ENCODE results near the gene FMN1. TPM values are rescaled to one million over a fixed set of nuclear protein-coding genes. Genes with fewer than 3 reads are reported as not detected.
A peak's percentile ranks its signal among the peaks of the same experiment; 100 is the strongest.

Gene FMN1
- total RNA-seq, 4 donors from 2014 or later: 2.6 to 6.6 (median 4.2) TPM

GRCh38 chr15:33200903-33201302 lies 6.4 kb upstream of the FMN1 start:
- peak overlapping the region in 2 of 4 donors; percentile 41 to 59 for H3K27ac ChIP-seq

DNA sequence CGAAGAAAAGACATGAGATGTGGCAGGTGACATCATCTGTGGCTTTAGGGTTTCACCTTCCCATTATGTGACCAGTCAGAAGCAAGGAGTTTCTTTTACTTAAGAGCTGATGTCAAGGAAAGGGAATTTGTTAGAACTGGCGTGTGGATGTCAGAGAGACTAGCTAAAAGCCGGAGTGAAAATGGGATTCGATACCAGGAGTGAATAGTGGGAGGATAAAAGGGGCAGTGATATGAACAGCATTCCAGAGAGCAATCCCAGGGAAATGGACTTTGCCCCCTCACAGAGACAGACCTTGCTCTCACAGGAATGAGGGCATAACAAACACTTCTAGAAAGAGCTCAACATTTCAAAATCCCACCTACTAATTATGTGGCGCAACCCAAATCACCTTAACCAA lies 5.9 kb upstream of the FMN1 start:
- H3K36me3 ChIP-seq: no peaks in the 10 kb centered on the region

More at GRCh38 chr15:33200903-33201302, 6.4 kb upstream of the FMN1 start:
- Histone ChIP-seq H3K4me3 (no peak overlapping the region), H3K36me3 (no peaks in the 10 kb centered on the region), H3K4me1 (peaks cover 19 to 21% of the 10 kb centered on the region in 2 donors), H3K9me3 (no peaks in the 10 kb centered on the region), H3K27me3 (no peaks in the 10 kb centered on the region)
- in situ Hi-C loops (cut with MboI; ENCODE audit: low sequenced_read_pairs in 4 of 4) (loop anchor here in 1 of 4 donors (25.0 kb wide), 1 partner anchor 114 kb away; no protein-coding TSS in a partner anchor), intact Hi-C loops (cut with DNase I; ENCODE audit: low total_unique reads) (loop anchor here (5.0 kb wide), 1 partner anchor 64 kb away; no protein-coding TSS in a partner anchor)
- ATAC-seq (no peak), DNase-seq (no peak)
- no peak for TF ChIP-seq CTCF (IDR thresholded peaks at IDR 0.05 in 4 of 5, conservative IDR thresholded peaks at IDR 0.05 in 1 of 5)
- no peak for TF ChIP-seq POLR2A (IDR thresholded peaks at IDR 0.05)

GRCh38 chr15:33198541-33198940 lies 4.0 kb upstream of the FMN1 start:
- H3K4me3 ChIP-seq: no peak overlapping the region
- no peaks in the 10 kb centered on the region for H3K36me3 ChIP-seq
- TF ChIP-seq POLR2A (IDR thresholded peaks at IDR 0.05) (no peak), CTCF (IDR thresholded peaks at IDR 0.05 in 4 of 5, conservative IDR thresholded peaks at IDR 0.05 in 1 of 5) (no peak)
- no peak for ATAC-seq
- in situ Hi-C loops (cut with MboI; ENCODE audit: low sequenced_read_pairs in 4 of 4): no loop called here
- no peak overlapping the region for H3K27ac ChIP-seq
- no peak for DNase-seq
- intact Hi-C loops (cut with DNase I; ENCODE audit: low total_unique reads): no loop called here
- no peaks in the 10 kb centered on the region for H3K27me3 ChIP-seq
- peaks cover 30 to 31% of the 10 kb centered on the region in 2 donors for H3K4me1 ChIP-seq
- H3K9me3 ChIP-seq: no peaks in the 10 kb centered on the region

More for the DNA sequence above, 5.9 kb upstream of the FMN1 start:
- ATAC-seq (no peak), DNase-seq (no peak)
- intact Hi-C loops (cut with DNase I; ENCODE audit: low total_unique reads): loop anchor here (5.0 kb wide), 1 partner anchor 63 kb away; no protein-coding TSS in a partner anchor
- Histone ChIP-seq H3K27ac (peak overlapping the region in 1 of 4 donors; percentile 59), H3K4me3 (no peak overlapping the region), H3K9me3 (no peaks in the 10 kb centered on the region), H3K27me3 (no peaks in the 10 kb centered on the region), H3K4me1 (peaks cover 23 to 25% of the 10 kb centered on the region in 2 donors)
- in situ Hi-C loops (cut with MboI; ENCODE audit: low sequenced_read_pairs in 4 of 4): loop anchor here in 1 of 4 donors (25.0 kb wide), 1 partner anchor 113 kb away; no protein-coding TSS in a partner anchor
- TF ChIP-seq POLR2A (IDR thresholded peaks at IDR 0.05) (no peak), CTCF (IDR thresholded peaks at IDR 0.05 in 4 of 5, conservative IDR thresholded peaks at IDR 0.05 in 1 of 5) (no peak)

DNA sequence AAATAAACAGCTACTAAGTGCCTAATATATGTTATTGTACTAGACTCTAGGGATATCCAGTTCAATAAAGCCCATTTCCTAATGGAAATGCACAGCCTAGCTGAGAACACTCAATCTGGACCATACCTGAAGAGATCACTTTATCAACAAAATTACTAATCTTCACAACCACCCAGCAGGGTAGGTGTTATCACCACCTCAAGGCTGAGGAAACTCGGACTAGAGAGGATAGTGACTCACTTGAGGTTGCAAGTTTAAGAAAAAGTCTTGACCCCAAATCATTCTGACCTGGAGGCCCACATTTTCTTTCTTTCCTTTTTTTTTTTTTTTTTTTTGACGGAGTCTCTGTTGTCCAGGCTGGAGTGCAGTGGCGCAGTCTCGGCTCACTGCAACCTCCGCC lies 3.1 kb upstream of the FMN1 start:
- no peak for ATAC-seq
- no peak for DNase-seq
- Histone ChIP-seq H3K4me3 (no peak overlapping the region), H3K27me3 (no peaks in the 10 kb centered on the region), H3K4me1 (peaks cover 30 to 31% of the 10 kb centered on the region in 2 donors), H3K27ac (no peak overlapping the region), H3K9me3 (no peaks in the 10 kb centered on the region), H3K36me3 (no peaks in the 10 kb centered on the region)
- intact Hi-C loops (cut with DNase I; ENCODE audit: low total_unique reads) (no loop called here), in situ Hi-C loops (cut with MboI; ENCODE audit: low sequenced_read_pairs in 4 of 4) (no loop called here)
- TF ChIP-seq CTCF (IDR thresholded peaks at IDR 0.05 in 4 of 5, conservative IDR thresholded peaks at IDR 0.05 in 1 of 5): no peak
- no peak for TF ChIP-seq POLR2A (IDR thresholded peaks at IDR 0.05)

DNA sequence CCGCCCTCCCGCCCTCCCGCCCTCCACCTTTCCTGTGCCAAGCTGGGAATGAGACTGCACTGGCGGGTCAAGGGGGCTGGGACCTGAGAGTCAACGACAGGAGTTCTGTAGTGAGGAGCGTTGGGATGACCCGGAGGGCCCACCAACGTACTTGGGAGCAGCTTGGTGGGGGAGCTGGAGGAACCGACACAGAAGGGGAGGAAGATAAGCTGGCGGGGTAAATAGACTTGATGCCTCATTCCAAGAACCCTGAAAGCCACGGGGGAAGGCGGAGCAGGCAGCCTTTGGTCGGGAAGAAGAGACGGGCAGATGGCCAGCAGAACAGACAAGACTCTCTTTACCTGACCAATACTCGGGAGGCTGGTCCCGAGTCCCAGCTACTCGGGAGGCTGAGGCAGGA lies 277 bp downstream of the FMN1 start:
- peak; percentile 16 to 27 for ATAC-seq
- DNase-seq: no peak
- Histone ChIP-seq H3K27me3 (no peaks in the 10 kb centered on the region), H3K27ac (peak overlapping the region; percentile 52 to 97 (median 92)), H3K36me3 (no peaks in the 10 kb centered on the region), H3K4me1 (peaks cover 10 to 13% of the 10 kb centered on the region in 2 donors), H3K9me3 (no peaks in the 10 kb centered on the region), H3K4me3 (peak overlapping the region; percentile 47 to 80 (median 60))
- TF ChIP-seq CTCF (IDR thresholded peaks at IDR 0.05 in 4 of 5, conservative IDR thresholded peaks at IDR 0.05 in 1 of 5): no peak
- TF ChIP-seq POLR2A (IDR thresholded peaks at IDR 0.05): no peak
- in situ Hi-C loops (cut with MboI; ENCODE audit: low sequenced_read_pairs in 4 of 4): no loop called here
- intact Hi-C loops (cut with DNase I; ENCODE audit: low total_unique reads): no loop called here

Data from gastrocnemius medialis (tissue), 4 donors.